Measurements from ENCODE around the gene KIF16B. TPM values are rescaled to one million over a fixed set of nuclear protein-coding genes. Genes with fewer than 3 reads are reported as not detected.
"Not testable (repeated sequence)": the region's sequence is repeated elsewhere in the genome, so short reads cannot be mapped to it uniquely, and the experiment has no call there.

The KIF16B gene
- polyA plus RNA-seq, 6 donors from 2014 or later: 3.2 to 7.1 (median 5.1) TPM

GRCh38 chr20:16230402-16230801 lies 342.8 kb downstream of the KIF16B start:
- no peak overlapping the region for H3K4me3 Mint-ChIP-seq
- ATAC-seq (ENCODE audit: low read depth in 2 of 2): no peak
- H3K4me1 Mint-ChIP-seq: peaks cover 4 to 9% (median 7%) of the 10 kb centered on the region in 3 donors
- no peaks in the 10 kb centered on the region for H3K27me3 Mint-ChIP-seq
- peaks cover 0 to 3% (median 0%) of the 10 kb centered on the region in 7 donors for H3K9me3 Mint-ChIP-seq
- H3K27ac Mint-ChIP-seq: no peak overlapping the region
- DNase-seq: no peak
- no peaks in the 10 kb centered on the region for H3K36me3 Mint-ChIP-seq

DNA sequence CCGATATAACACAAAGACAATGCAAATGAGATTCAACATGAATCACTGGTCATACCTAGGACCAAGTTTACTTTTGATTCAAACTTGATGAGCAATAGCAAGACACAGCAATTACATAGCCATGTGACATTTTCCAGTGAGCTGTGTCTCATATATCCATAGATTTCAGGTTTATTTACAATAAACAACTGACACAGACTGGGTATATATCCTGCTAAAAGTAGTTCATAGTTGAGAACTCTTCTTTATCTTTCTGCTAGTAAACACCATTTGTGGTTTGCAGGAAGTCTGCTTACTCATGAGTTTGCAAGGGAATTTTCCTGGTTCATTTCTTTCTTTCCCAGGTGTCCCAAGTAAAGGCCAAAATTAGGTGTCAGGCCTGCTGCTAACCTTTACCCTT lies 343.4 kb downstream of the KIF16B start:
- no peaks in the 10 kb centered on the region for H3K36me3 Mint-ChIP-seq
- H3K4me1 Mint-ChIP-seq: peaks cover 4 to 9% (median 7%) of the 10 kb centered on the region in 3 donors
- ATAC-seq (ENCODE audit: low read depth in 2 of 2) (no peak), DNase-seq (no peak)
- peaks cover 0 to 3% (median 0%) of the 10 kb centered on the region in 7 donors for H3K9me3 Mint-ChIP-seq
- H3K27ac Mint-ChIP-seq: no peak overlapping the region
- no peak overlapping the region for H3K4me3 Mint-ChIP-seq
- no peaks in the 10 kb centered on the region for H3K27me3 Mint-ChIP-seq

DNA sequence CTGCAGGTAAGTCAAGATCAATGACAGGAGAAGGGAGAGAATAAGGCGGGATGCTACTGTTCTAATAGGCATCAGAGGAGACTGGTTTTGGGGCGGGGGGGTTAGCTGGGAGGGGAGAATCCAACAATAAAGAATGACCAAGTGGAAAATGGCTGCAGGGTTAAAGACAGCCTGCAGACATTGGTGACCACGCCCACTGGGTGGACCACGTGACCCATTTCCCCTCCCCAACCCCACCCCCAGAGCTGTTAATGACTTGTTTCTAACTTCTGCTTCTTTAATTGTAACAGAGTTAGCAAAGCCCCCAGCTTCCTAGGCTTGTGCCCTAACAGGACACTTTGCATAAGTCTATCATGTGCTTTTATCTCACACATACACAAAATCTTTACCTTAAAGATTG lies 344.5 kb downstream of the KIF16B start:
- DNase-seq (no peak), ATAC-seq (ENCODE audit: low read depth in 2 of 2) (no peak)
- H3K4me3 Mint-ChIP-seq: no peak overlapping the region
- no peak overlapping the region for H3K27ac Mint-ChIP-seq
- H3K9me3 Mint-ChIP-seq: peaks cover 0 to 3% (median 0%) of the 10 kb centered on the region in 7 donors
- no peaks in the 10 kb centered on the region for H3K36me3 Mint-ChIP-seq
- no peaks in the 10 kb centered on the region for H3K27me3 Mint-ChIP-seq
- peaks cover 4 to 9% (median 7%) of the 10 kb centered on the region in 3 donors for H3K4me1 Mint-ChIP-seq

DNA sequence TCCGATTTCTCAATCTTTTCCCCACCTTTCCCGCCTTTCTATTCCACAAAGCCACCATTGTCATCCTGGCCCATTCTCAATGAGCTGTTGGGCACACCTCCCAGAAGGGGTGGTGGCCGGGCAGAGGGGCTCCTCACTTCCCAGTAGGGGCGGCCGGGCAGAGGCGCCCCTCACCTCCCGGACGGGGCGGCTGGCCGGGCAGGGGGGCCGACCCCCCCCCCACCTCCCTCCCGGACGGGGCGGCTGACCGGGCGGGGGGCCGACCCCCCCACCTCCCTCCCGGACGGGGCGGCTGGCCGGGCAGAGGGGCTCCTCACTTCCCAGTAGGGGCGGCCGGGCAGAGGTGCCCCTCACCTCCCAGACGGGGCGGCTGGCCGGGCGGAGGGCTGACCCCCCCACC lies 346.3 kb downstream of the KIF16B start:
- H3K27me3 Mint-ChIP-seq; H3K4me3 Mint-ChIP-seq; ATAC-seq (ENCODE audit: low read depth in 2 of 2); H3K36me3 Mint-ChIP-seq; H3K9me3 Mint-ChIP-seq; H3K27ac Mint-ChIP-seq; DNase-seq; H3K4me1 Mint-ChIP-seq: not testable (repeated sequence)

DNA sequence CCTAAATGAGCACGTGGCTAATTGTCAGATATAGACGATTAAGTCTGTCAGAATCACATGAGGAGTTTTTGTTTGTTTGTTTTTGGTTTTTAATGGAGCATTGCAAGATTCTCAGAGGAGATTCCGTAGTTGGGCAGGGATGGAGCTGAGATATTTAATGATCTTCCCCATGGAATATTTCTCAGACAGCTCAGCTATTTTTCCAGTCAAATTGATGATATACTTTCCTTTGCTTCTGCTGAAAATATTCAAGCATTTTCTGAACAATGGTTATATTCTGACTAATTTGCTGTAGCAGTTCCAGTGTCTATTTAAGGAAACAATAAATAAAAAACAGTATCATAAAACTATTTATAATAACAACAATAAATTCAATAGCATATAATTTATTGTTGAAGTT lies 348.4 kb downstream of the KIF16B start:
- no peaks in the 10 kb centered on the region for H3K27me3 Mint-ChIP-seq
- H3K4me3 Mint-ChIP-seq: no peak overlapping the region
- peaks cover 0 to 6% of the 10 kb centered on the region in 2 donors for H3K36me3 Mint-ChIP-seq
- H3K4me1 Mint-ChIP-seq: peaks cover 0 to 4% (median 3%) of the 10 kb centered on the region in 3 donors
- no peak for DNase-seq
- H3K27ac Mint-ChIP-seq: no peak overlapping the region
- no peak for ATAC-seq (ENCODE audit: low read depth in 2 of 2)
- H3K9me3 Mint-ChIP-seq: peaks cover 0 to 8% (median 4%) of the 10 kb centered on the region in 7 donors

- H3K27me3 Mint-ChIP-seq: no peaks in the 10 kb centered on the region
Measured at GRCh38 chr20:16222859-16223411, 350.3 kb downstream of the KIF16B start.

More at GRCh38 chr20:16222859-16223411, 350.3 kb downstream of the KIF16B start:
- Mint-ChIP-seq H3K4me1 (peaks cover 8 to 13% (median 13%) of the 10 kb centered on the region in 3 donors), H3K27ac (no peak overlapping the region), H3K4me3 (no peak overlapping the region), H3K36me3 (peaks cover 6% of the 10 kb centered on the region in 2 donors), H3K9me3 (peaks cover 0 to 6% (median 4%) of the 10 kb centered on the region in 7 donors)
- ATAC-seq (ENCODE audit: low read depth in 2 of 2): no peak
- no peak for DNase-seq

Other genes with a start within 250 kb of the KIF16B start
- gene SNRPB2, start 156.6 kb upstream of the KIF16B start, polyA plus RNA-seq (ENCODE audit: low read depth in 6 of 6): 10 to 100 TPM; 67.5 to 91.1 (median 84.3) TPM
- gene OTOR, start 174.9 kb upstream of the KIF16B start, polyA plus RNA-seq (ENCODE audit: low read depth in 6 of 6): not detected